ENCODE measurements around the gene PCK2. TPM values are rescaled to one million over a fixed set of nuclear protein-coding genes. Genes with fewer than 3 reads are reported as not detected.

PCK2 gene
- total and polyA plus RNA-seq, 4 donors: 8.9 to 91.7 (median 38.2) TPM

DNA sequence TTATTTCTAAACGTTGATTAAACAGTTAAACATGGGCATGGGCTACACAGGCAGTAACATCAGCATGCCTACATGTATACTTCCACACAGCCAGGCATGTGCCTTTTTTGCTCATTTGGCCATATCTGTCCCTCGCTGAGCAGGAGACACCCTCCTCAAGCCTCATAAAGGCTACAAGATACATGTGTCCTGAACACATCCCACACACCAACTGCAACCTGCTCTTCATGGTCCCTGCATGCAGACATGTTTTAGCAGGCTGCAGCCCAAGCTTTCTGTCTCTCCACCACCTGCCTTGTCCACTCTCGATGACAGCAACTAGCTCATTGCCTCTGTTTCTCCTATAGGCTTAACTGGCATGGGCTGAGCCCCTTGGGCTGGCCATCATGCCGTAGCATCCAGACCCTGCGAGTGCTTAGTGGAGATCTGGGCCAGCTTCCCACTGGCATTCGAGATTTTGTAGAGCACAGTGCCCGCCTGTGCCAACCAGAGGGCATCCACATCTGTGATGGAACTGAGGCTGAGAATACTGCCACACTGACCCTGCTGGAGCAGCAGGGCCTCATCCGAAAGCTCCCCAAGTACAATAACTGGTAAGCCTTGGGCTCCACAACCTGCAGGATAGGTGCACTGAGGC is 2.6 kb downstream of the PCK2 start:
- no peak for ATAC-seq (ENCODE audit: insufficient read depth, low FRiP score)
- Histone ChIP-seq H3K36me3 (ENCODE audit: control insufficient read depth in 4 of 4, insufficient read depth in 4 of 4, low read length in 4 of 4) (peaks cover 0 to 24% (median 4%) of the 10 kb centered on the region in 4 donors), H3K9ac (ENCODE audit: insufficient read depth in 1 of 2, low read length in 2 of 2) (no peak overlapping the region), H3K27ac (ENCODE audit: low read depth in 1 of 2, low read length in 1 of 2) (no peak overlapping the region), H3K4me3 (no peak overlapping the region), H3K4me1 (ENCODE audit: control insufficient read depth in 5 of 5, insufficient read depth in 5 of 5, low read length in 5 of 5) (peaks cover 0 to 17% (median 6%) of the 10 kb centered on the region in 5 donors), H3K27me3 (ENCODE audit: control insufficient read depth in 3 of 3, insufficient read depth in 3 of 3, low read length in 2 of 3) (no peaks in the 10 kb centered on the region), H3K9me3 (ENCODE audit: control insufficient read depth in 4 of 4, insufficient read depth in 3 of 4, low read length in 3 of 4) (no peaks in the 10 kb centered on the region)
- TF ChIP-seq CTCF (IDR thresholded peaks at IDR 0.05; ENCODE audit: control extremely low read depth, extremely low read depth): no peak
- whole genome bisulfite sequencing, 2 donors: 94 to 96% methylated on average over 8 of the region's 8 CpGs
- DNase-seq: no peak

DNA sequence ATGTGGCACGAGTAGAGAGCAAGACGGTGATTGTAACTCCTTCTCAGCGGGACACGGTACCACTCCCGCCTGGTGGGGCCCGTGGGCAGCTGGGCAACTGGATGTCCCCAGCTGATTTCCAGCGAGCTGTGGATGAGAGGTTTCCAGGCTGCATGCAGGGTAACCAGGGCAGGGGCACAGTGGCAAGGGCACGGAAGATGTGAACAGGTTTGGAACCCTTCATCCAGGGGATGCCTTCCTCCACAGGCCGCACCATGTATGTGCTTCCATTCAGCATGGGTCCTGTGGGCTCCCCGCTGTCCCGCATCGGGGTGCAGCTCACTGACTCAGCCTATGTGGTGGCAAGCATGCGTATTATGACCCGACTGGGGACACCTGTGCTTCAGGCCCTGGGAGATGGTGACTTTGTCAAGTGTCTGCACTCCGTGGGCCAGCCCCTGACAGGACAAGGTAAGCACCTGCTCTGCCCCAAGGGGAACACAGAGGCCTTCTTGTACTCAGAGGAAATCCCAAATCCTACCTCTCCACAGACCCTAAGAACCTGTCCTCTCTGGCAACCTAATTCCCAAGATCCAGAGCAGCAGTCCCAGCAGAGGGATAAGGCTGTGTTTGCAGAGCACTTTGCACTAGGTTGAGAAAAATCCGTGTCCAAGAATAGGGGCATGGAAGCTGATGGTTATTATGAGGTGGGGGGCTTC is 4.3 kb downstream of the PCK2 start:
- Histone ChIP-seq H3K9me3 (ENCODE audit: control insufficient read depth in 4 of 4, insufficient read depth in 3 of 4, low read length in 3 of 4) (no peaks in the 10 kb centered on the region), H3K9ac (ENCODE audit: insufficient read depth in 1 of 2, low read length in 2 of 2) (no peak overlapping the region), H3K36me3 (ENCODE audit: control insufficient read depth in 4 of 4, insufficient read depth in 4 of 4, low read length in 4 of 4) (peaks cover 0 to 32% (median 5%) of the 10 kb centered on the region in 4 donors), H3K4me3 (no peak overlapping the region), H3K27me3 (ENCODE audit: control insufficient read depth in 3 of 3, insufficient read depth in 3 of 3, low read length in 2 of 3) (no peaks in the 10 kb centered on the region), H3K4me1 (ENCODE audit: control insufficient read depth in 5 of 5, insufficient read depth in 5 of 5, low read length in 5 of 5) (peaks cover 0 to 17% (median 6%) of the 10 kb centered on the region in 5 donors), H3K27ac (ENCODE audit: low read depth in 1 of 2, low read length in 1 of 2) (no peak overlapping the region)
- ATAC-seq (ENCODE audit: insufficient read depth, low FRiP score) (no peak), DNase-seq (no peak)
- no peak for TF ChIP-seq CTCF (IDR thresholded peaks at IDR 0.05; ENCODE audit: control extremely low read depth, extremely low read depth)
- whole genome bisulfite sequencing, 2 donors: 96 to 97% methylated on average over 16 of the region's 16 CpGs

GRCh38 chr14:24098927-24099813 is 5.1 kb downstream of the PCK2 start:
- H3K9ac ChIP-seq (ENCODE audit: insufficient read depth in 1 of 2, low read length in 2 of 2): no peak overlapping the region
- H3K4me3 ChIP-seq: no peak overlapping the region
- H3K27me3 ChIP-seq (ENCODE audit: control insufficient read depth in 3 of 3, insufficient read depth in 3 of 3, low read length in 2 of 3): no peaks in the 10 kb centered on the region
- peaks cover 0 to 36% (median 5%) of the 10 kb centered on the region in 4 donors for H3K36me3 ChIP-seq (ENCODE audit: control insufficient read depth in 4 of 4, insufficient read depth in 4 of 4, low read length in 4 of 4)
- peaks cover 0 to 13% (median 6%) of the 10 kb centered on the region in 5 donors for H3K4me1 ChIP-seq (ENCODE audit: control insufficient read depth in 5 of 5, insufficient read depth in 5 of 5, low read length in 5 of 5)
- ATAC-seq (ENCODE audit: insufficient read depth, low FRiP score): no peak
- no peak overlapping the region for H3K27ac ChIP-seq (ENCODE audit: low read depth in 1 of 2, low read length in 1 of 2)
- WGBS, 2 donors: 90 to 91% methylated on average over 17 of the region's 17 CpGs
- no peak for TF ChIP-seq CTCF (IDR thresholded peaks at IDR 0.05; ENCODE audit: control extremely low read depth, extremely low read depth)
- DNase-seq: no peak
- H3K9me3 ChIP-seq (ENCODE audit: control insufficient read depth in 4 of 4, insufficient read depth in 3 of 4, low read length in 3 of 4): no peaks in the 10 kb centered on the region

All from lung (tissue), 12 donors.